Measurements from ENCODE around the gene TPRN. TPM values are rescaled to one million over a fixed set of nuclear protein-coding genes. Genes with fewer than 3 reads are reported as not detected.

Gene TPRN, protein sequence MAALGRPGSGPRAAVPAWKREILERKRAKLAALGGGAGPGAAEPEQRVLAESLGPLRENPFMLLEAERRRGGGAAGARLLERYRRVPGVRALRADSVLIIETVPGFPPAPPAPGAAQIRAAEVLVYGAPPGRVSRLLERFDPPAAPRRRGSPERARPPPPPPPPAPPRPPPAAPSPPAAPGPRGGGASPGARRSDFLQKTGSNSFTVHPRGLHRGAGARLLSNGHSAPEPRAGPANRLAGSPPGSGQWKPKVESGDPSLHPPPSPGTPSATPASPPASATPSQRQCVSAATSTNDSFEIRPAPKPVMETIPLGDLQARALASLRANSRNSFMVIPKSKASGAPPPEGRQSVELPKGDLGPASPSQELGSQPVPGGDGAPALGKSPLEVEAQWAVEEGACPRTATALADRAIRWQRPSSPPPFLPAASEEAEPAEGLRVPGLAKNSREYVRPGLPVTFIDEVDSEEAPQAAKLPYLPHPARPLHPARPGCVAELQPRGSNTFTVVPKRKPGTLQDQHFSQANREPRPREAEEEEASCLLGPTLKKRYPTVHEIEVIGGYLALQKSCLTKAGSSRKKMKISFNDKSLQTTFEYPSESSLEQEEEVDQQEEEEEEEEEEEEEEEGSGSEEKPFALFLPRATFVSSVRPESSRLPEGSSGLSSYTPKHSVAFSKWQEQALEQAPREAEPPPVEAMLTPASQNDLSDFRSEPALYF
- 9.2 and 14.7 TPM in 2 replicates for total RNA-seq

DNA sequence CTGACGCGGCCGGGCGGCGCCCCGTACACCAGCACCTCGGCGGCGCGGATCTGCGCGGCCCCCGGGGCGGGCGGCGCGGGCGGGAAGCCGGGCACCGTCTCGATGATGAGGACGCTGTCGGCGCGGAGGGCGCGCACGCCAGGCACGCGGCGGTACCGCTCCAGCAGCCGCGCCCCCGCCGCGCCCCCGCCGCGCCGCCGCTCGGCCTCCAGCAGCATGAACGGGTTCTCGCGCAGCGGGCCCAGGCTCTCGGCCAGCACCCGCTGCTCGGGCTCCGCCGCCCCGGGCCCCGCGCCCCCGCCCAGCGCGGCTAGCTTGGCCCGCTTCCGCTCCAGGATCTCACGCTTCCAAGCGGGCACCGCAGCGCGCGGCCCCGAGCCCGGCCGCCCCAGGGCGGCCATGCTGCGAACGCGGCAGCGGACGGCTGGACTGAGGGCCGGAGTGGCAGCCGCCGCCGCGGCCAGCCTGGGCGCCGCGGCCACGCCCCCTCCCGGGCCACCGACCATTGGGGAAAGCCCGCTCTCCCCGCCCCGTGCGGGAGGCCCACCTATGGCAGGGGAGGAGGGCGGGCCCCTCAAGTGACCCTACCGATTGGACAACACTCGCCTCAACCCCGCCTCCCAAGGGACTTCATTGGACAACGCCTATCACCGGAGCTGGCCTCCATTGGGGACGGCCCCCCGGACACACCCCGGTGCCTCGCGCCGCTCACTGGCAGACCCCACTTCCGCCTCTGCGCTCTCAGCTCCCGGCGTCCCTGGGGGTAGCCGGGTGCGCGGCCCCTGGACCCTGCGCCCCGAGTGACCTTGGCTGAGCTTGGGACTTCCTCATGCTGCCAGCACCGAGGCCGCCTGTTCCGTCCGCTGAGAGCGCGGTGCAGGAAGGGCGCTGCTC lies at the start of gene TPRN:
Gene TPRN, minus strand, starts transcription at position 431 of the 894 bp plus-strand sequence. Its CDS starts 30 bp downstream, at position 401.

DNA sequence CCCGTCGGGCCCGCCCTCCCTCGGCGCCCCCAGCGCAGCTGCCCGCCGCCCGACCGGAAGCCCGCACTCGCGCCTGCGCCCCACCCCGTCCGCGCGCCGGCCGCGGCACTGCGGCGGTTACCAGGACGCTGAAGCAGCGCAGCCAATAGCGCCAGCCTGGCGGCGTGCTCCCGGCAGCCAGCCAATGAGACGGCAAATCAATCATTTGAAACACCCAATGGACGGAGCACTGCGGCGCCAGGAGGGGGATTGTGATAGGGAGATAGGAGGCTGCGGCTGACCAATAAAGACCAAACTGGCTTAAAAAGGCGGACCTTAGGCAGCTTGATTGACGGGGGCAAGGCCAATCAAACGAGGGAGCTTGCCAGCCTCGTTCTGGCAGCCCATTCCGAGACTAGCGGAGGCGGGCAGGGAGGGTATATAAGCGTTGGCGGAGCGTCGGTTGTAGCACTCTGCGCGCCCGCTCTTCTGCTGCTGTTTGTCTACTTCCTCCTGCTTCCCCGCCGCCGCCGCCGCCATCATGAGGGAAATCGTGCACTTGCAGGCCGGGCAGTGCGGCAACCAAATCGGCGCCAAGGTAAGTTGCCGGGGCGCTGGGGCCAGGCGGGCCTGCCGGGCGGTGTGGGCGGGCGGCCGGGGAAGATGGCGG lies 40.4 kb upstream of the TPRN start, which contains the start of gene TUBB4B:
Gene TUBB4B, plus strand, starts transcription at position 447 of the 649 bp plus-strand sequence. Its CDS starts 74 bp downstream, at position 521.

GRCh38 chr9:137230705-137231371 lies 30.3 kb upstream of the TPRN start, which contains the start of gene SLC34A3:
TSS of gene SLC34A3 (plus strand) at chr9:137230901. CDS start at chr9:137231703, 802 bp downstream.

DNA sequence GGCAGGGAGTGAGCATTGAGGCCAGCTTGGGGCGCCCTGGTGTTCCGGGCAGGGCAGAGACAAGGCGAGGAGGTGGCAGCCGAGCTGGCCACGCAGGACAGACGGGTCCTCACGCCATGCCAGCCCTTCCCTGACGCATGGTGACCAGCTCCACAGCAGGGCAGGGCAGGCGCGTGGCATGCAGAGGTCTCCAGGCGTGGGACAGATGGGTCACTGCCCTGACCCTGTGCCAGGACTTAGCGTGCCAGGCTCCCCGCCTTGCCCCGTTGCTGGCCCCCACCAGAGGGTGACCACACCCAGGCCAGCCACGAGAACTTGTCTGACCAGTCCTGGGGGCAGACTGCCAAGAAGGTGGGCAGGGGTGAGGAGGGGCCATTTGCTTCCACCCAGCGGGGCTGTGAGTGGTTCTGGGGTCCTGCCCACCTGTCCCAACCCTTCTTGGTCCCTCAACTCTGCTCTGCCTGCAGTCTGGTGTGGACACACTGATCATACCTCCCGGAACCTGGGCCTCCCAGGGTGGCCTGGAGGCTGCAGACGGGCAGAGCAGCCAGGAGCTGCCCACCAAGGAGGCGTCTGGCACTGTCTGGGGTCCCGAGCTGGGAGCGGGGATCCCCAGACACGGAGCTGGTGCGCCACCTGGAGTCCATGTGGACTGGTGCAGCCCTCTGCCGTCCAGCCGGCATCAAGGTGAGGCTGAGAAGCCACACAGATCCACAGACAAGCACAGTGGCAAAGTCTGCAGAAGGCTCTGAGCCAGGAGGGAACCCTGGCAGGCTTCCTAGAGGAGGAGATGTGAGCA lies 26.7 kb upstream of the TPRN start, which contains the start of gene RNF224:
Gene RNF224, plus strand, starts transcription at position 449 of the 799 bp plus-strand sequence. CDS start 834 bp downstream, outside the sequence.

DNA sequence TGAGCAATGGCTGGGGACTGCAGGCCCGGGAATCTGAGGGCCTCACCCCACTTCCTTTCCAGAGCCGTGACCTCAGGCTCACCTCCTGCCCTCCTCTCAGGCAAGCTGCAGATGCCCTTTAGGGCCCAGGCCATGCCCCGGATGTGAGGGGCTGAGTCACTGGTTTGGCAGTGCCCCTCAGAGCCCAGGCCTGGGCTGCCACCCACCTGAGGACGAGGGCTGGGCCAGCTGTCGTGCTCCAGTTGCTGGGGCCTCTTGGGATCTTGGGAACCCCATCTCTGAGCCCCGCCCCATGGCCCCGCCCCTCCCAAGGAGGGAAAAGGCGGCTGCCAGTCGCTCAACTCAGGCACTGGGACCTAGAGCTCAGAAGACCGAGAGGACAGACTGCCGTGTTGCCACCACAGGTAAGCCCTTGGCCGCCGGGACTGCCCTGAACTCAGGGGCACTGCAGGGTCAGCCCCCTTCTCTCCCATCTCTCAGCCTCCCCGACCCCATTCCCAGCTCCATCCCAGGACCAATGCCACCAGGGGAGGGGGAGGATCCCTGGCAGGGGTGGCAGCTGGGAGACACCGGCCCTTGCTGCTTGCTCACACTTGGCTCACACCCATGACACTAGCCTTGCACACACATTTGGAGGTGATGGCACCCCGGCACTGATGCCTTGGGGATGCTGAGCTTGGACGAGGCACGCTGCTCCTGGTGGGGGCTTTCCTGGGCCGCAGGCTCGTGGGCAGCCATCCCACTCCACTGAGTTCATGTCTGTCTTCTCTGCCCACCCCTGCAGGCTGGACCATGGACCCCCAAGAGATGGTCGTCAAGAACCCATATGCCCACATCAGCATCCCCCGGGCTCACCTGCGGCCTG lies 24.5 kb upstream of the TPRN start, which contains the start of gene CYSRT1:
Gene CYSRT1, plus strand, starts transcription at position 345 of the 865 bp plus-strand sequence. Its CDS starts 448 bp downstream, at position 793.

DNA sequence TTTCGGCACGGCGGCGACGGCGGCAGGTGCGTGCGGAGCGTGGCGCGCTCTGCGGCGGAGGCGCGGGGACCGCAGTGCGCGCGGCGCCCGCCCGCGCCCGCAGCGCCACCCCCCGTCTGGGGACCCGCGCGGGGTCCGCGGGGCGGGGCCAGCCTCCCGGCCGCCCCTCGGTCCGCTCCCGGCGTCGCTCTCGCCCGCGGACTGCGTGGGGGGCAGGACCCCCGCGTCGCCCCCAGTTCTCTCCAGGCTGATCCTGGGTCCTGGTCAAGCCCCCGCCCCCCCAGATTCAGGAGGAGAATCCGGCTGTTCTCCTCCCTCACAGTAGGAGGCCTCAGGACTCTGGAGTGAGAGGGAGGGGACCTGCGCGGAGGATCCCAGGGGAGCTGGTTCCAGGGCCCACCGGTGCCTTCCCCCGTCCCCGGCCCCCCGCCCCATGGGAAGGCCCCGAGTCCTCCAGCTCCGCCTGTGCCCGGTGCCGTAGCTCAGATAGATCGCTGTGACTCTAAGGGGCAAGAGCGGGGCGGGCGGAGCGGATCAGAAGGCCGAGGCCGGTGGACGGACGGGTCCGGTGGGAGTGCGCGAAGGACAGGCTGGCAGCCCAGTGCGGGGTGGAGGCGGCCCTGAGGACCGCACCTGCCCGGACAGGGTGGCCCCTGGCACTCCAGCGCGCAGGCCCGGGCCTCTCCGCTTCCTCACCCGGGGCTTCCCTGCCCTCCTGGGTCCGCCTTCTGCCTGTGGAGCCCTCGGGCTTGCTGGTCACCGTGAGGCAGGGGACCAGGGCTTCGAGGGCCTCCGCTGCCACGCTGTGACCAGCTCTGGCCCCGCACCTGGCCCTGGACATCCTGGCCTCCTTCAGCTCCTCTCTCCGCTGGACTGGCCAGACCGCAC lies 21.9 kb upstream of the TPRN start, which contains the start of gene RNF208:
Gene RNF208, minus strand, starts transcription at position 51 of the 888 bp plus-strand sequence. CDS start 1,028 bp downstream, outside the sequence.

GRCh38 chr9:137205126-137206069 lies 4.9 kb upstream of the TPRN start, which contains the start of the genes NDOR1 and TMEM203:
TSS of gene NDOR1 (plus strand) at chr9:137205700. CDS start at chr9:137205778, 78 bp downstream.
TSS of gene TMEM203 (minus strand) at chr9:137205648. CDS start at chr9:137205414, 234 bp downstream.

GRCh38 chr9:137188490-137189296 lies 11.8 kb downstream of the TPRN start, which contains the start of the genes ANAPC2 and SSNA1:
TSS of gene ANAPC2 (minus strand) at chr9:137188560. CDS start at chr9:137188532, 28 bp downstream.
TSS of gene SSNA1 (plus strand) at chr9:137188676. CDS start at chr9:137188727, 51 bp downstream.

DNA sequence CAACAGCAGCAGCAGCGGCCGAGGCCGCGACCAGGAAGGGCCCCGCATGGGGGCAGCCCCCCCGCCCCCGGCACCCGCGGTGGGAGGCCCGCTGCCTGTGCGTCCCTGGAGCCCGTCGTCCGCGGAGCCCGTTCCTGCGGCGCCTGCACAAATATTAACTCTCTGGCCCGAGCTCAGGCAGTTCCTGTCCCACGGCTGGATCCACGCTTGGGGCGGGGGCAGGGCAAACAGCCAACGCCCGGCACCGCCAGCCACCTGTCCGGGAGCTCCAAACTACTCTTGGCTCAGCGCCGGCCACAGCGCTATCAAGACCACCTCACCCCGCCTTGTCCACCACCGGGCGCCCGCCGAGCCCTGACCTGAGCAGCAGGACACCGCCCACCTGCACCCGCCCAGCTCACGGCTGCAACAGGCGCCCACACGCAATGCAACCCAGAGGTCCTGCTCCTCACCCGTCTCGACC lies 30.6 kb downstream of the TPRN start, which contains the start of gene LRRC26:
Gene LRRC26, minus strand, starts transcription at position 156 of the 463 bp plus-strand sequence. Its CDS starts 108 bp downstream, at position 48.

Other genes starting within 250 kb of the TPRN start
- gene LCN12, start 248.5 kb downstream of the TPRN start, total RNA-seq = not detected in 2 replicates
- 16.1 and 28.3 TPM in 2 replicates for gene PTGDS, start 223.2 kb downstream of the TPRN start, total RNA-seq
- 0.29 and 0.35 TPM in 2 replicates for gene LCNL1, start 217.7 kb downstream of the TPRN start, total RNA-seq
- gene PAXX, start 208.3 kb downstream of the TPRN start, total RNA-seq = 38.8 and 45.3 TPM in 2 replicates
- gene CLIC3, start 204.2 kb downstream of the TPRN start, total RNA-seq = 21.6 and 29.6 TPM in 2 replicates
- gene ABCA2, start 172.5 kb downstream of the TPRN start, total RNA-seq = 12.8 and 52.2 TPM in 2 replicates
- not detected in 2 replicates for gene FUT7, start 168.7 kb downstream of the TPRN start, total RNA-seq
- gene NPDC1, start 154.6 kb downstream of the TPRN start, total RNA-seq = 24.2 and 27.3 TPM in 2 replicates
- gene ENTPD2, start 146.7 kb downstream of the TPRN start, total RNA-seq = 0.58 TPM in 1 of 2 replicates, not detected in the other
- 17.3 and 17.5 TPM in 2 replicates for gene SAPCD2, start 130.2 kb downstream of the TPRN start, total RNA-seq
- gene UAP1L1, start 123.2 kb downstream of the TPRN start, total RNA-seq = 4.6 and 5.5 TPM in 2 replicates
- 122 and 133 TPM in 2 replicates for gene MAN1B1, start 113.8 kb downstream of the TPRN start, total RNA-seq
- gene DPP7, start 86.0 kb downstream of the TPRN start, total RNA-seq = 62.6 and 81.0 TPM in 2 replicates
- gene GRIN1, start 61.6 kb downstream of the TPRN start, total RNA-seq = not detected in 2 replicates
- not detected in 2 replicates for gene LRRC26, start 30.7 kb downstream of the TPRN start, total RNA-seq
- not detected in 2 replicates for gene TMEM210, start 28.7 kb downstream of the TPRN start, total RNA-seq
- 10.7 and 16.3 TPM in 2 replicates for gene ANAPC2, start 12.2 kb downstream of the TPRN start, total RNA-seq
- 69.1 and 154 TPM in 2 replicates for gene SSNA1, start 12.1 kb downstream of the TPRN start, total RNA-seq
- 36.5 and 50.7 TPM in 2 replicates for gene TMEM203, start 4.9 kb upstream of the TPRN start, total RNA-seq
- gene NDOR1, start 5.0 kb upstream of the TPRN start, total RNA-seq = 12.4 and 19.0 TPM in 2 replicates
- gene RNF208, start 21.5 kb upstream of the TPRN start, total RNA-seq = not detected in 2 replicates
- gene CYSRT1, start 24.4 kb upstream of the TPRN start, total RNA-seq = 2.3 and 2.8 TPM in 2 replicates
- gene RNF224, start 26.8 kb upstream of the TPRN start, total RNA-seq = not detected in 2 replicates
- gene SLC34A3, start 30.2 kb upstream of the TPRN start, total RNA-seq = not detected in 2 replicates
- 798 and 901 TPM in 2 replicates for gene TUBB4B, start 40.5 kb upstream of the TPRN start, total RNA-seq
- not detected in 2 replicates for gene STPG3, start 50.5 kb upstream of the TPRN start, total RNA-seq
- gene NELFB, start 54.6 kb upstream of the TPRN start, total RNA-seq = 55.5 and 60.5 TPM in 2 replicates
- gene TOR4A, start 77.0 kb upstream of the TPRN start, total RNA-seq = 51.3 and 58.7 TPM in 2 replicates
- 0.18 TPM in 1 of 2 replicates, not detected in the other for gene NRARP, start 101.5 kb upstream of the TPRN start, total RNA-seq
- 7.3 and 22.8 TPM in 2 replicates for gene EXD3, start 222.4 kb upstream of the TPRN start, total RNA-seq
- 0.18 TPM in 1 of 2 replicates, not detected in the other for gene NOXA1, start 222.7 kb upstream of the TPRN start, total RNA-seq
- gene ENTPD8, start 240.6 kb upstream of the TPRN start, total RNA-seq = 0.86 TPM in 1 of 2 replicates, not detected in the other